Stimulated activated CD4-positive, alpha-beta T cell treated with anti-CD3 and anti-CD28 coated beads, Interleukin-15, amount 100 ng/mL, for 48 hours (primary cell): Measurements from ENCODE around the gene YWHAQ.

Source experiments
- DNase-seq, 2 donors: peaks; one replicate each; pipeline ENCODE4 v3.0.0-alpha.2; 2020; ENCODE audit warnings: low read depth in 2 of 2

The YWHAQ gene

GRCh38 chr2:9655441-9656269 is 24.9 kb upstream of the YWHAQ start:
- DNase-seq = peak; percentile 61 to 73

- DNase-seq = no peak
These were observed 23.8 kb upstream of the YWHAQ start for GRCh38 chr2:9654452-9655100.

- no peak for DNase-seq
These were observed 22.9 kb upstream of the YWHAQ start for GRCh38 chr2:9653485-9654271.

- no peak for DNase-seq
These were observed 22.2 kb upstream of the YWHAQ start for GRCh38 chr2:9652898-9653479.

- DNase-seq = no peak
These were observed 21.5 kb upstream of the YWHAQ start for GRCh38 chr2:9652267-9652666.

GRCh38 chr2:9650119-9650821 is 19.5 kb upstream of the YWHAQ start:
- DNase-seq = no peak

GRCh38 chr2:9649261-9649660 is 18.5 kb upstream of the YWHAQ start:
- no peak for DNase-seq

GRCh38 chr2:9648821-9649220 is 18.0 kb upstream of the YWHAQ start:
- DNase-seq = no peak

- DNase-seq = no peak
These were observed 17.1 kb upstream of the YWHAQ start for GRCh38 chr2:9647884-9648283.

- no peak for DNase-seq
These were observed 15.6 kb upstream of the YWHAQ start for GRCh38 chr2:9646196-9647030.

GRCh38 chr2:9644603-9645002 is 13.8 kb upstream of the YWHAQ start:
- no peak for DNase-seq

GRCh38 chr2:9644021-9644420 is 13.2 kb upstream of the YWHAQ start:
- no peak for DNase-seq

GRCh38 chr2:9641641-9642040 is 10.8 kb upstream of the YWHAQ start:
- DNase-seq = no peak

GRCh38 chr2:9640403-9641104 is 9.8 kb upstream of the YWHAQ start:
- DNase-seq = no peak

GRCh38 chr2:9639740-9640343 is 9.0 kb upstream of the YWHAQ start:
- DNase-seq = no peak

- DNase-seq = no peak
These were observed 8.3 kb upstream of the YWHAQ start for GRCh38 chr2:9639000-9639602.

GRCh38 chr2:9638532-9638931 is 7.7 kb upstream of the YWHAQ start:
- no peak for DNase-seq

GRCh38 chr2:9637330-9637729 is 6.5 kb upstream of the YWHAQ start:
- no peak for DNase-seq

GRCh38 chr2:9634133-9634532 is 3.3 kb upstream of the YWHAQ start:
- DNase-seq = no peak
